IMR-90 (cell line): ENCODE measurements around the gene PTH2. TPM values are rescaled to one million over a fixed set of nuclear protein-coding genes. Genes with fewer than 3 reads are reported as not detected.

Experiments used
- ATAC-seq: fragments of 200-7000 bp; cut with Tn5 transposase; 2 replicates; pipeline ENCODE4 v1.9.1; 2020; ENCODE audit warnings: low read depth, mild to moderate bottlenecking, moderate library complexity
- BruUV-seq: library from RNA; stranded (reverse); fragments of 400-500 nt; replicated peaks from 2 replicates; lab custom pipeline; 2021; lab: Mats Ljungman, UMichigan
- CTCF ChIA-PET: fragments of 300-600 bp; formaldehyde crosslinking; extraction: SDS; loops from one replicate; lab custom pipeline; 2021; ENCODE audit warnings: antibody characterized with exemption; lab: Yijun Ruan, JAX
- POLR2A ChIA-PET: fragments of 300-600 bp; sonication (Branson Sonifier 250); formaldehyde crosslinking; loops from one replicate; lab custom pipeline; 2022; ENCODE audit warnings: antibody characterized with exemption; ENCODE audit not compliant: unreplicated experiment; lab: Charles Lee
- DNase-seq: peaks from one replicate; pipeline ENCODE4 v3.0.0; 2013
- H2AFZ ChIP-seq: replicated peaks from 2 replicates; pipeline ENCODE3; 2013; ENCODE audit warnings: low read length, mild to moderate bottlenecking; ENCODE audit not compliant: poor library complexity
- H2AK5ac ChIP-seq: 2 replicates; pipeline ENCODE4 v1.6.1; 2013; ENCODE audit warnings: low read depth, low read length, inconsistent platforms
- H2AK9ac ChIP-seq: replicated peaks from 2 replicates; pipeline ENCODE3; 2013; ENCODE audit warnings: mild to moderate bottlenecking, low read depth, low read length, moderate library complexity; ENCODE audit not compliant: poor library complexity
- H2BK120ac ChIP-seq: 2 replicates; pipeline ENCODE4 v1.6.1; 2013; ENCODE audit warnings: low read depth, low read length, inconsistent platforms
- H2BK15ac ChIP-seq: 3 replicates; pipeline ENCODE4 v1.6.1; 2013; ENCODE audit warnings: low read depth, low read length, inconsistent platforms
- H2BK20ac ChIP-seq: 2 replicates; pipeline ENCODE4 v1.6.1; 2013; ENCODE audit warnings: low read depth, mild to moderate bottlenecking, inconsistent platforms, low read length, moderate library complexity
- H2BK5ac ChIP-seq: 2 replicates; pipeline ENCODE4 v1.6.1; 2013; ENCODE audit warnings: mild to moderate bottlenecking, low read depth, low read length, inconsistent platforms; ENCODE audit not compliant: poor library complexity, severe bottlenecking
- H3K14ac ChIP-seq: replicated peaks from 2 replicates; pipeline ENCODE4 v1.6.1; 2013; ENCODE audit warnings: low read depth, low read length, inconsistent platforms
- H3K18ac ChIP-seq: 2 replicates; pipeline ENCODE4 v1.6.1; 2013; ENCODE audit warnings: low read depth, low read length, control low read depth
- H3K23ac ChIP-seq: 2 replicates; pipeline ENCODE4 v1.6.1; 2013; ENCODE audit warnings: low read depth, low read length, inconsistent platforms
- H3K27ac ChIP-seq: 2 replicates; pipeline ENCODE4 v1.5.1; 2013; ENCODE audit warnings: mild to moderate bottlenecking, control low read depth, low read length; ENCODE audit not compliant: insufficient read depth
- H3K27me3 ChIP-seq: 2 replicates; pipeline ENCODE4 v1.6.1; 2013; ENCODE audit warnings: low read length; ENCODE audit not compliant: control insufficient read depth, insufficient read depth
- H3K36me3 ChIP-seq: 2 replicates; pipeline ENCODE4 v1.6.1; 2013; ENCODE audit warnings: low read length, mixed read lengths; ENCODE audit not compliant: control insufficient read depth, insufficient read depth
- H3K4ac ChIP-seq: 2 replicates; pipeline ENCODE4 v1.6.1; 2013; ENCODE audit warnings: low read depth, low read length, inconsistent platforms
- H3K4me1 ChIP-seq: 2 replicates; pipeline ENCODE4 v1.6.1; 2013; ENCODE audit warnings: low read length, mixed read lengths; ENCODE audit not compliant: control insufficient read depth, insufficient read depth
- H3K4me2 ChIP-seq: 2 replicates; pipeline ENCODE4 v1.6.1; 2013; ENCODE audit warnings: low read depth, mild to moderate bottlenecking, control low read depth, low read length, moderate library complexity
- H3K4me3 ChIP-seq: 2 replicates; pipeline ENCODE4 v1.5.1; 2013; ENCODE audit warnings: low read depth, mild to moderate bottlenecking, control low read depth, low read length, moderate library complexity; ENCODE audit not compliant: insufficient read depth
- H3K56ac ChIP-seq: 2 replicates; pipeline ENCODE4 v1.6.1; 2013; ENCODE audit warnings: low read length, inconsistent platforms; ENCODE audit not compliant: insufficient read depth; ENCODE audit errors: extremely low read depth
- H3K79me1 ChIP-seq, 2 experiments: 2 replicates each; pipeline ENCODE4 v1.6.1; 2013; ENCODE audit warnings: low read length in 2 of 2, inconsistent platforms in 1 of 2, low read depth in 1 of 2
- H3K9ac ChIP-seq: 2 replicates; pipeline ENCODE4 v1.6.1; 2013; ENCODE audit warnings: low read depth, low read length, control low read depth
- H3K9me1 ChIP-seq: 2 replicates; pipeline ENCODE4 v1.6.1; 2013; ENCODE audit warnings: low read length, inconsistent platforms; ENCODE audit not compliant: insufficient read depth
- H3K9me3 ChIP-seq: 2 replicates; pipeline ENCODE4 v1.6.1; 2013; ENCODE audit warnings: low read length; ENCODE audit not compliant: control insufficient read depth, insufficient read depth
- H4K20me1 ChIP-seq: 2 replicates; pipeline ENCODE4 v1.6.1; 2013; ENCODE audit warnings: low read length, inconsistent platforms; ENCODE audit not compliant: insufficient read depth
- H4K5ac ChIP-seq: 2 replicates; pipeline ENCODE4 v1.6.1; 2013; ENCODE audit warnings: mild to moderate bottlenecking, low read depth, low read length, control low read depth
- H4K8ac ChIP-seq, 2 experiments: 2 replicates each; pipeline ENCODE4 v1.6.1; 2013; ENCODE audit warnings: low read depth in 2 of 2, low read length in 2 of 2, control low read depth in 1 of 2, inconsistent platforms in 1 of 2
- H4K91ac ChIP-seq: 2 replicates; pipeline ENCODE4 v1.6.1; 2013; ENCODE audit warnings: low read depth, low read length, inconsistent platforms; ENCODE audit not compliant: insufficient read depth
- BHLHE40 ChIP-seq: fragments of 150-350 bp; IDR thresholded peaks from 2 replicates; pipeline ENCODE4 v1.6.1; 2016; ENCODE audit warnings: mild to moderate bottlenecking, low read depth, low read length
- CEBPB ChIP-seq: IDR thresholded peaks from 2 replicates; pipeline ENCODE4 v1.6.1; 2012; ENCODE audit warnings: low read depth, low read length, improper control_type of control experiment
- CHD1 ChIP-seq: IDR thresholded peaks from 2 replicates; pipeline ENCODE4 v1.6.1; 2012; ENCODE audit warnings: low read depth, low read length, improper control_type of control experiment
- FOS ChIP-seq: fragments of 150-350 bp; IDR thresholded peaks from 2 replicates; pipeline ENCODE4 v1.6.1; 2016; ENCODE audit warnings: low read depth, low read length
- MAFK ChIP-seq: IDR thresholded peaks from 2 replicates; pipeline ENCODE4 v1.6.1; 2012; ENCODE audit warnings: low read depth, low read length, improper control_type of control experiment
- MAZ ChIP-seq: IDR thresholded peaks from 2 replicates; pipeline ENCODE4 v1.6.1; 2012; ENCODE audit warnings: low read depth, mild to moderate bottlenecking, low read length, improper control_type of control experiment, moderate library complexity, borderline replicate concordance
- MXI1 ChIP-seq: IDR thresholded peaks from 2 replicates; pipeline ENCODE4 v1.6.1; 2012; ENCODE audit warnings: low read depth, mild to moderate bottlenecking, low read length, moderate library complexity, borderline replicate concordance
- NFE2L2 ChIP-seq: fragments of 150-350 bp; IDR thresholded peaks from 2 replicates; pipeline ENCODE4 v1.6.1; 2016; ENCODE audit warnings: low read depth, mild to moderate bottlenecking, low read length
- POLR2A ChIP-seq: IDR thresholded peaks from 2 replicates; pipeline ENCODE4 v1.6.1; 2012; ENCODE audit warnings: mild to moderate bottlenecking, low read depth, low read length
- RAD21 ChIP-seq: IDR thresholded peaks from 2 replicates; pipeline ENCODE4 v1.6.1; 2012; ENCODE audit warnings: low read length, improper control_type of control experiment
- RCOR1 ChIP-seq: IDR thresholded peaks from 2 replicates; pipeline ENCODE4 v1.6.1; 2012; ENCODE audit warnings: mild to moderate bottlenecking, low read length, improper control_type of control experiment; ENCODE audit not compliant: insufficient replicate concordance
- SMC3 ChIP-seq: fragments of 150-350 bp; IDR thresholded peaks from 2 replicates; pipeline ENCODE4 v1.6.1; 2016; ENCODE audit warnings: low read depth, mild to moderate bottlenecking, antibody characterized with exemption, low read length, moderate library complexity
- USF2 ChIP-seq: fragments of 150-350 bp; IDR thresholded peaks from 2 replicates; pipeline ENCODE4 v1.6.1; 2017; ENCODE audit warnings: mild to moderate bottlenecking, antibody characterized with exemption, low read length, low read depth
- WGBS, 2 experiments: methylation state at CpG; one replicate each; pipeline versions ENCODE4 v1.1.5 to v1.1.7; 2013; ENCODE audit warnings: missing lambda C conversion rate in 2 of 2; ENCODE audit not compliant: insufficient read length in 1 of 2; ENCODE audit errors: extremely low coverage in 2 of 2; 5-methylcytosine and 5-hydroxymethylcytosine counted together
- dilution Hi-C: fragments of 300-500 bp; cut with HindIII; formaldehyde crosslinking; loops from one replicate; pipeline ENCODE4 v1.14.3; 2018; ENCODE audit warnings: low sequenced_read_pairs; ENCODE audit not compliant: unreplicated experiment
- in situ Hi-C: fragments of 300-500 bp; cut with MboI; formaldehyde crosslinking; loops from 3 replicates; pipeline ENCODE4 v1.14.3; 2019; ENCODE audit warnings: low sequenced_read_pairs, inconsistent platforms, mixed read lengths
- intact Hi-C: fragments of 100-400 bp; cut with micrococcal nuclease; formaldehyde crosslinking; loops from 2 replicates; pipeline ENCODE4 v1.10.0; 2022
- polyA plus RNA-seq, 3 experiments: library from polyadenylated mRNA; depleted of rRNA; stranded (reverse); fragments of >200 nt; gene quantifications; 2 replicates each; pipeline ENCODE4 v1.2.3, GENCODE V29; 2012; ENCODE audit warnings: low replicate concordance in 1 of 3
- total RNA-seq: library from RNA; depleted of rRNA; stranded (reverse); fragments of >200 nt; gene quantifications from 2 replicates; pipeline ENCODE4 v1.2.3, GENCODE V29; 2012
- TF ChIP-seq, protein P1 (sequence below): conservative IDR thresholded peaks from 2 replicates; pipeline ENCODE4 v1.5.1; 2012; ENCODE audit warnings: mild to moderate bottlenecking, low read depth, low read length, improper control_type of control experiment

The PTH2 gene
- total and polyA plus RNA-seq, 2 of the 4 experiments (the other 2 are of a cell fraction) = not detected

- no peak within 1 kb of the TSS for H2BK20ac ChIP-seq
- BruUV-seq = no TSS peak
These were observed 28.4 kb upstream of the PTH2 start, which contains the start of gene PIH1D1 for GRCh38 chr19:49451430-49452181. Gene PIH1D1, minus strand, starts transcription at chr19:49451814. Its CDS starts 240 bp downstream, at chr19:49451574.

More at GRCh38 chr19:49451430-49452181, 28.4 kb upstream of the PTH2 start, which contains the start of gene PIH1D1:
- WGBS, 2 experiments = 0% methylated on average over 20 of the region's 42 CpGs; no CpG with 5 or more reads in 1 of the 2 experiments
- dilution Hi-C loops = no loop called here
- peak within 1 kb of the TSS; percentile 63 for H3K4me2 ChIP-seq
- peak within 1 kb of the TSS; percentile 96 for H2AK9ac ChIP-seq
- peak; percentile 84 for TF ChIP-seq POLR2A
- no peak for TF ChIP-seq CEBPB
- no peak for TF ChIP-seq BHLHE40
- TF ChIP-seq MAFK = no peak
- TF ChIP-seq USF2 = 0 out of 2 replicates have a peak, but pooled peaks have one; percentile 8
- no peak for TF ChIP-seq RAD21
- no peak for TF ChIP-seq SMC3
- peak; percentile 68; the same call in 1 of the 2 replicates for TF ChIP-seq MAZ
- TF ChIP-seq MXI1 = no peak
- TF ChIP-seq CHD1 = no peak
- TF ChIP-seq RCOR1 = peak; percentile 88
- no peak for TF ChIP-seq FOS
- TF ChIP-seq, protein P1, sequence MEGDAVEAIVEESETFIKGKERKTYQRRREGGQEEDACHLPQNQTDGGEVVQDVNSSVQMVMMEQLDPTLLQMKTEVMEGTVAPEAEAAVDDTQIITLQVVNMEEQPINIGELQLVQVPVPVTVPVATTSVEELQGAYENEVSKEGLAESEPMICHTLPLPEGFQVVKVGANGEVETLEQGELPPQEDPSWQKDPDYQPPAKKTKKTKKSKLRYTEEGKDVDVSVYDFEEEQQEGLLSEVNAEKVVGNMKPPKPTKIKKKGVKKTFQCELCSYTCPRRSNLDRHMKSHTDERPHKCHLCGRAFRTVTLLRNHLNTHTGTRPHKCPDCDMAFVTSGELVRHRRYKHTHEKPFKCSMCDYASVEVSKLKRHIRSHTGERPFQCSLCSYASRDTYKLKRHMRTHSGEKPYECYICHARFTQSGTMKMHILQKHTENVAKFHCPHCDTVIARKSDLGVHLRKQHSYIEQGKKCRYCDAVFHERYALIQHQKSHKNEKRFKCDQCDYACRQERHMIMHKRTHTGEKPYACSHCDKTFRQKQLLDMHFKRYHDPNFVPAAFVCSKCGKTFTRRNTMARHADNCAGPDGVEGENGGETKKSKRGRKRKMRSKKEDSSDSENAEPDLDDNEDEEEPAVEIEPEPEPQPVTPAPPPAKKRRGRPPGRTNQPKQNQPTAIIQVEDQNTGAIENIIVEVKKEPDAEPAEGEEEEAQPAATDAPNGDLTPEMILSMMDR = no peak
- TF ChIP-seq NFE2L2 = no peak
- peak within 1 kb of the TSS; percentile 87 for H3K27ac ChIP-seq
- peak; percentile 99 for DNase-seq
- ChIA-PET POLR2A (interaction anchor here (0.5 kb wide), 1 partner anchor 20 kb away, joined by 6 read pairs; no protein-coding TSS in a partner anchor), CTCF (no interaction called here)
- H2AFZ ChIP-seq = peak within 1 kb of the TSS; percentile 100
- peak within 1 kb of the TSS; percentile 30 for H4K5ac ChIP-seq
- H2AK5ac ChIP-seq = peak within 1 kb of the TSS; percentile 97
- H4K20me1 ChIP-seq = peaks cover 3% of the 10 kb centered on the region; the same call in 1 of the 2 replicates
- peaks cover 2% of the 10 kb centered on the region; the same call in 1 of the 2 replicates for H3K4me1 ChIP-seq
- no peak within 1 kb of the TSS for H2BK120ac ChIP-seq
- H4K8ac ChIP-seq = peak within 1 kb of the TSS; percentile 95 to 98
- H3K9me3 ChIP-seq = no peaks in the 10 kb centered on the region
- H3K9me1 ChIP-seq = peaks cover 11% of the 10 kb centered on the region
- H3K36me3 ChIP-seq = peaks cover 4% of the 10 kb centered on the region
- H2BK15ac ChIP-seq = no peak within 1 kb of the TSS
- ATAC-seq = peak; percentile 71
- peak within 1 kb of the TSS; percentile 72 for H3K9ac ChIP-seq
- H3K27me3 ChIP-seq = no peaks in the 10 kb centered on the region
- peak within 1 kb of the TSS; percentile 3; the same call in 1 of the 2 replicates for H3K18ac ChIP-seq
- peaks cover 23 to 58% of the 10 kb centered on the region in 2 experiments for H3K79me1 ChIP-seq
- H3K4ac ChIP-seq = peak within 1 kb of the TSS; percentile 78
- H3K14ac ChIP-seq = peak within 1 kb of the TSS; percentile 89
- H2BK5ac ChIP-seq = peak within 1 kb of the TSS; percentile 82
- H4K91ac ChIP-seq = peak within 1 kb of the TSS; percentile 75; the same call in 1 of the 2 replicates
- intact Hi-C loops = no loop called here
- in situ Hi-C loops = no loop called here
- H3K23ac ChIP-seq = peak within 1 kb of the TSS; percentile 63
- H3K4me3 ChIP-seq = peak within 1 kb of the TSS; percentile 56
- H3K56ac ChIP-seq = peak within 1 kb of the TSS; percentile 79
